HL-60 (cell line): Measurements from ENCODE around the gene EIF5A.

ENCODE experiments used
- DNase-seq, 2 experiments: peaks; one replicate each; pipeline ENCODE4 v3.0.0-alpha.2; 2010 to 2020; ENCODE audit warnings: low read depth in 1 of 2, low spot score in 1 of 2
- H3K27ac ChIP-seq: fragments of 250-450 bp; sonication (Bioruptor Pico); replicated peaks from 2 replicates; pipeline ENCODE4 v1.5.1; 2020; ENCODE audit warnings: mild to moderate bottlenecking, moderate library complexity
- H3K27me3 ChIP-seq: fragments of 250-450 bp; sonication (Bioruptor Pico); 2 replicates; pipeline ENCODE4 v1.5.1; 2021; ENCODE audit warnings: mild to moderate bottlenecking, moderate library complexity; ENCODE audit not compliant: insufficient read depth, poor library complexity, severe bottlenecking
- H3K4me3 ChIP-seq: replicated peaks from 2 replicates; pipeline ENCODE4 v1.5.1; 2011; ENCODE audit warnings: mild to moderate bottlenecking, control low read depth, low read length; ENCODE audit not compliant: insufficient read depth
- GABPA ChIP-seq: IDR thresholded peaks from 2 replicates; pipeline ENCODE4 v1.6.1; 2012; ENCODE audit warnings: low read depth
- POLR2AphosphoS5 ChIP-seq: IDR thresholded peaks from 2 replicates; pipeline ENCODE4 v1.6.1; 2012; ENCODE audit warnings: low read depth
- SPI1 ChIP-seq: IDR thresholded peaks from 2 replicates; pipeline ENCODE4 v1.6.1; 2012; ENCODE audit warnings: low read depth, mild to moderate bottlenecking, borderline replicate concordance
- TF ChIP-seq, protein P1 (sequence below): IDR thresholded peaks from one replicate; pipeline ENCODE4 v1.5.1; 2011; ENCODE audit warnings: low read length, control low read depth, inconsistent platforms; ENCODE audit not compliant: insufficient read depth
- TF ChIP-seq, protein P2 (sequence below): IDR thresholded peaks from 2 replicates; pipeline ENCODE4 v1.6.1; 2012; ENCODE audit warnings: low read depth; ENCODE audit not compliant: insufficient replicate concordance

The EIF5A gene

GRCh38 chr17:7326186-7326585 is 18.8 kb downstream of the EIF5A start:
- H3K4me3 ChIP-seq: no peak overlapping the region
- TF ChIP-seq POLR2AphosphoS5 (no peak), GABPA (no peak), SPI1 (no peak)
- TF ChIP-seq, protein P1, sequence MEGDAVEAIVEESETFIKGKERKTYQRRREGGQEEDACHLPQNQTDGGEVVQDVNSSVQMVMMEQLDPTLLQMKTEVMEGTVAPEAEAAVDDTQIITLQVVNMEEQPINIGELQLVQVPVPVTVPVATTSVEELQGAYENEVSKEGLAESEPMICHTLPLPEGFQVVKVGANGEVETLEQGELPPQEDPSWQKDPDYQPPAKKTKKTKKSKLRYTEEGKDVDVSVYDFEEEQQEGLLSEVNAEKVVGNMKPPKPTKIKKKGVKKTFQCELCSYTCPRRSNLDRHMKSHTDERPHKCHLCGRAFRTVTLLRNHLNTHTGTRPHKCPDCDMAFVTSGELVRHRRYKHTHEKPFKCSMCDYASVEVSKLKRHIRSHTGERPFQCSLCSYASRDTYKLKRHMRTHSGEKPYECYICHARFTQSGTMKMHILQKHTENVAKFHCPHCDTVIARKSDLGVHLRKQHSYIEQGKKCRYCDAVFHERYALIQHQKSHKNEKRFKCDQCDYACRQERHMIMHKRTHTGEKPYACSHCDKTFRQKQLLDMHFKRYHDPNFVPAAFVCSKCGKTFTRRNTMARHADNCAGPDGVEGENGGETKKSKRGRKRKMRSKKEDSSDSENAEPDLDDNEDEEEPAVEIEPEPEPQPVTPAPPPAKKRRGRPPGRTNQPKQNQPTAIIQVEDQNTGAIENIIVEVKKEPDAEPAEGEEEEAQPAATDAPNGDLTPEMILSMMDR: no peak
- TF ChIP-seq, protein P2, sequence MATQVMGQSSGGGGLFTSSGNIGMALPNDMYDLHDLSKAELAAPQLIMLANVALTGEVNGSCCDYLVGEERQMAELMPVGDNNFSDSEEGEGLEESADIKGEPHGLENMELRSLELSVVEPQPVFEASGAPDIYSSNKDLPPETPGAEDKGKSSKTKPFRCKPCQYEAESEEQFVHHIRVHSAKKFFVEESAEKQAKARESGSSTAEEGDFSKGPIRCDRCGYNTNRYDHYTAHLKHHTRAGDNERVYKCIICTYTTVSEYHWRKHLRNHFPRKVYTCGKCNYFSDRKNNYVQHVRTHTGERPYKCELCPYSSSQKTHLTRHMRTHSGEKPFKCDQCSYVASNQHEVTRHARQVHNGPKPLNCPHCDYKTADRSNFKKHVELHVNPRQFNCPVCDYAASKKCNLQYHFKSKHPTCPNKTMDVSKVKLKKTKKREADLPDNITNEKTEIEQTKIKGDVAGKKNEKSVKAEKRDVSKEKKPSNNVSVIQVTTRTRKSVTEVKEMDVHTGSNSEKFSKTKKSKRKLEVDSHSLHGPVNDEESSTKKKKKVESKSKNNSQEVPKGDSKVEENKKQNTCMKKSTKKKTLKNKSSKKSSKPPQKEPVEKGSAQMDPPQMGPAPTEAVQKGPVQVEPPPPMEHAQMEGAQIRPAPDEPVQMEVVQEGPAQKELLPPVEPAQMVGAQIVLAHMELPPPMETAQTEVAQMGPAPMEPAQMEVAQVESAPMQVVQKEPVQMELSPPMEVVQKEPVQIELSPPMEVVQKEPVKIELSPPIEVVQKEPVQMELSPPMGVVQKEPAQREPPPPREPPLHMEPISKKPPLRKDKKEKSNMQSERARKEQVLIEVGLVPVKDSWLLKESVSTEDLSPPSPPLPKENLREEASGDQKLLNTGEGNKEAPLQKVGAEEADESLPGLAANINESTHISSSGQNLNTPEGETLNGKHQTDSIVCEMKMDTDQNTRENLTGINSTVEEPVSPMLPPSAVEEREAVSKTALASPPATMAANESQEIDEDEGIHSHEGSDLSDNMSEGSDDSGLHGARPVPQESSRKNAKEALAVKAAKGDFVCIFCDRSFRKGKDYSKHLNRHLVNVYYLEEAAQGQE: no peak
- H3K27ac ChIP-seq: no peak overlapping the region
- no peak for DNase-seq
- no peaks in the 10 kb centered on the region for H3K27me3 ChIP-seq

GRCh38 chr17:7327056-7327455 is 19.6 kb downstream of the EIF5A start:
- no peak for DNase-seq
- Histone ChIP-seq H3K27ac (no peak overlapping the region), H3K27me3 (no peaks in the 10 kb centered on the region), H3K4me3 (no peak overlapping the region)
- no peak for TF ChIP-seq SPI1
- no peak for TF ChIP-seq GABPA
- TF ChIP-seq, protein P1: no peak
- TF ChIP-seq, protein P2: no peak
- TF ChIP-seq POLR2AphosphoS5: no peak

GRCh38 chr17:7327501-7327900 is 20.1 kb downstream of the EIF5A start:
- DNase-seq: no peak
- H3K27me3 ChIP-seq: no peaks in the 10 kb centered on the region
- no peak overlapping the region for H3K4me3 ChIP-seq
- H3K27ac ChIP-seq: no peak overlapping the region
- TF ChIP-seq GABPA (no peak), POLR2AphosphoS5 (no peak), SPI1 (no peak)
- TF ChIP-seq, protein P2: no peak
- TF ChIP-seq, protein P1: no peak
